OCI-M2 (cell line): ENCODE measurements around the gene TTR.

ENCODE experiments used
- DNase-seq: peaks from one replicate; lab custom pipeline; 2025; ENCODE audit not compliant: unreplicated experiment; lab: John Stamatoyannopoulos, UW

Gene TTR

DNA sequence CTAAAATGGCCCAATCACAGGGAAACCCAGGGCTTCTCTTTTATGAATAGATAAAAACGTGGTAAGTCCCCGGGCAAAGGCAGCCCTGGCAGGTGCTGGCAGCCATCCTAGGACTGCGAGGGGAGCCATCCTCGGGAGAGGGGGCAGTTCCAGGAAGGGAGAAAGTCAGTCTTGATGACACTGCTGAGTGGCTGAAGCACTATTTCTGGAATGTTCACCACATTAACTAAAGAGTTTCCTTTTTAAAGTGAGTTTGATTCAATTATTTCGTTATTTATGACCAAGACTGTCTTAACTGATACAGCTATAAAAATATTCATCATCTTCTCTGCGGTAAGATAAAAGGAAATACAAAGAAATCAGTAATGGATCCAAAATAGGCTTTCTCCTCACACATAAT lies 20.4 kb downstream of the TTR start:
- DNase-seq, result no peak

DNA sequence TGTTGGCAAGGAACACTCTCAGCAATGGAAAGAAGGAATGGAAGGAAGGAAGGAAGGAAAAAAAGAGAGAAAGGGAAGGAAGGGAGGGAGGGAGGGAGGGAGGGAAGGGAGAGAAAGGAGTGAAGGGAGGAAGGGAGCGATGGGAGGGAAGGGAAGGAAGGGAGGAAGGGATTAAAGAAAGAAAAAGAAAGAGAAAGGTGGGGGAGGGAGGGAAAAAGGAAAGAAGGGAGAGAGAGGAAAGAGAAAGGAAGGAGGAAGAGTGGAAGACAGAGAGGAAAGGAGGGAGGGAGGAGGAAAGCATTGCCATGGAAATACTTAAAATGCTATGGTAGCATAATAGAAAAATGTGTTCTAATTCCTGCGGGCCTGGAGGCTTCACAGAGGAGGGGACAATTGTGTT lies 22.4 kb downstream of the TTR start:
- no peak for DNase-seq

DNA sequence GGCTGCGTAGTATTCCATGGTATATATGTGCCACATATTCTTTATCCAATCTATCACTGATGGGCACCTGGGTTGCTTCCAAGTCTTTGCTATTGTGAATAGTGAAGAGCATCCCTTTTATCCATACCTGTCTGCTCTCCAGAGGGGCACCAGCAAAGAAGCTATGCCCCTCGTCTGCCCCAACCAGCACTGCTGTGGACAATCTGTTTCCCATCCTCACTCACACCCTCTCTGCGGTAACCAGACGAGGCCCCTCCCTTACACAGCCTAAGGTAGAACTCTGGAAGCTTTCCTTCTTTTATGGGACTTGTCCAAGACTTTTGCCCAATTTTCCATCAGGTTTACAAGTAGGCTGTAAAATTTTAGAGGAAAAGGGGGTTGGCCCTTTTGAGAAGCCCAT lies 24.9 kb downstream of the TTR start:
- DNase-seq, result no peak

DNA sequence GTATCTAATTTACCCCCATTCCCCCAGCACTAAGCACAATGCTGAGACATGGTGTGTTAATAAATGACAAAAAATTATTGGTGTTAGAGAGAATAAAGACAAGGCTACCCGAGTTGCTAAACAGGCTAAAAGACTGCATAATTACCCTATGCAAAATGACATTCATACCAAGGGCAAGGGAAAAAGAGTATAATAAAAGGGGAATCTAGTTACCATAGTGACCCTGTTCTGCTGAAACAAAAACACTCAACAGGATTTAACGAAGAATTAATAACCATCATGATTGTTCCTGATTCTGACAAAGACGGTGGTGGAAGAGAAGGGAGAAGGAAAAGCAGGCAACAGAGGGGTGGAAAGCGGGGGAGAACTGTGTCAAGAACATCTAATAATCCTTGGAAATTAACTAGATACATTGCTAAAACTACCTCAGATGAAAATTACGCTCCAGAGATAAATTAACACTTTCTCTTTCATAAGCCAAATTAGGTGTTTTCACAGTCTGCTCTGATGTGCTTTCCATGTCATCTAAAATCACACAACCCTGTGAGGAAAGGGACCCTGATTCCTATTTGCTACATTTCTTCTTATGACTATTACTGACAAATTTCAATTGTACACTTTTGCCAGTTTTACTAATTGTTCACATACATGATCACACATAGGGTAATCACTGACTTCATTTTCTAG lies 25.5 kb downstream of the TTR start:
- no peak for DNase-seq

DNA sequence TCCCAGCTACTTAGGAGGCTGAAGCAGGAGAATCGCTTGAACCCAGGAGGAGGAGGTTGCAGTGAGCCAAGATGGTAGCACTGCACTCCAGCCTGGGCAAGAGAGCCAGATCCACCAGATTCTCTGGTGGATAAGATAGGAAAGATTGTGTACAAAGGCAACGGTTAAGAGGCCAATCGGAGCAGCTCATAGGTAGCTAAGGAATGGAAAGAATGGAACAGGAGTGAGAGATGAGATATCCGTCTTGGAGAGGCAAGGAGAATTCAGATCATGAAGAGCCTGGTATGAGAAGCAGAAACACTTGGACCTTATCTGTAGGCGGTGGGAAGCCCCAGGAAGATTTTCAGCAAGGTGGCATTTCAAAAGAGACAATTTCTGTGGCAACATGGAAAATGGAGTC lies 27.1 kb downstream of the TTR start:
- no peak for DNase-seq

DNA sequence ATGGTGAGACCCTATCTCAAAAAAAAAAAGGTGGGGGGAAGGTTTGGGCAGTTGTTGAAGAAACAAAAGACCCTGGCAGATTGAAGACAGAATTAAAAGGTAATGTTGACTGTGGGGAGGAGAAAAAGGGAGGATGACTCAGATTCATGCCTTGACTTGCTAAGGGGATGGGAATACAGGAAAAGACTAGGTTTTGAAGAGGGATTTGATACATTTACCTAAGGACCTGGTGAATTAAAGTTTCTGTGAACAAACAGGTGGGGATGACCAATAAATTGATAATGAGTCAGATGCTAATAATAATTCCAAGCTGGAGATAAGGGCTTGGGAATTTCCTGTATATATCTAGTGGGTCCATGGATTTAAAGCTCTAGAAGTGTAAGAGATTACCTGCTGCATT lies 27.6 kb downstream of the TTR start:
- DNase-seq, result no peak

DNA sequence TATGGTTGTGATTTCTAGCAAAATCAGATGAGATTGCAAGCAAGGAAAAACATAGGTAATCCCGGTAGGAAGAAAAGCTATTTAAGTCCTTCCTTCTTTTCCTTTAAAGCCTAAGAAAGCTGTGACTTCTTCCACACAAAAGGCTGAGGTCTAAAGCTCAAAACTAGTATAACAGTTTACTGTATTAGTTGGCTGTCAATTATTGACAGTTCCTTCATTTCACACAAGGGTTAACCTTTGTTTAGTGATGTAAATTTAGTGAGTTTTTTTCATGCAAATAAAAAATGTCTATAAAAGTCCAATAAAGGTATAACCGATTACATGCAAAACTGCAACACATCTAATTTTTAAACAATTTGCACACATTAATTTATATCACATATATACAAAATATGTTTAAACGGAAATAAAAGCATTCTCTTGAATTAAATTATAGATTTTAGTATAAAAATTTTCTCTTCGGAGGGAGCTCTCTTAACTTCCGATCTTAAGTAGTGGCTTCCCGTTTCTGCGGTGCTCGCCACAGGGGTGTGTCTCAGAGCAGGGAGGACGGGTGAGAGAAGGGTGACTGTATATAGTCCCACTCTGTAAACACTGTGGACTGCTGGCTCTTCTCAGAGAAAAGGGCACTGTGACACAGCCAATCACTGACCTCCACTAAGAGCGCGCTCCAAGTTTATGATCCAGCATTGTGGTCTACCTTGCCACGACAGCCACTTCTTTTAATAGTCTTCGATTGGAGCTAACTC lies 33.4 kb downstream of the TTR start:
- DNase-seq, result no peak

DNA sequence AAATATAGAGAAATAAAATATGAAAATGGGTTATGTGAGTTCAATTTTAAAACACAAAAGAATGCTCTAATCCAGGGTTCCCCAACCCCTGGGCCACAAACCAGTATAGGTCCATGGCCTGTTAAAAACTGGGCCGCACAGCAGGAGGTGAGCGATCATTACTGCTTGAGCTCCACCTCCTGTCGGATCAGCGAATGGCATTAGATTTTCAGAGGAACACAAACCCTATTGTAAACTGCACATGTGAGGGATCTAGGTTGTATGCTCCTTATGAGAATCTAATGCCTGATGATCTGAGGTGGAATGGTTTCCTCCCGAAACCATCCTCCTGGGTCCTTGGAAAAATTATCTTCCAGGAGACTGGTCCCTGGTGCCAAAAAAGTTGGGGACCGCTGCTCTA lies 34.7 kb downstream of the TTR start:
- no peak for DNase-seq

DNA sequence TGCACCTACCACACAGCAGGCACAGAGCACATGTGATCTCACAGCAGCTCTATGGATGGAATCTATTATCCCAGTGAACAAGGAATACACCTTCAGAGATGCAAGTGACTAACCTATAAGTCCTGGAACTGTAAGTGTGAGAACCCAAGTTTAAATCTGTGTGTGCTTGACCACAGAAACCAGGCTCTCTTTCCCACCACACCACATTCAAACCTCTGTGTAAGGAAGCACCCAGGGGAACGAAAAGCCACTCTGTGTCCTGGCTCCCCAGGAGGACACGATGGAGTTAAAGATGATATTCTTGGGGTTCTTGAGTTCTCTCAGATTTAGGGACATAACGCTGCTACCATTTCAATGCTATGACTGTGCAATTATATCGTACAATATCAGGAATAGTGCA lies 38.9 kb downstream of the TTR start:
- no peak for DNase-seq

DNA sequence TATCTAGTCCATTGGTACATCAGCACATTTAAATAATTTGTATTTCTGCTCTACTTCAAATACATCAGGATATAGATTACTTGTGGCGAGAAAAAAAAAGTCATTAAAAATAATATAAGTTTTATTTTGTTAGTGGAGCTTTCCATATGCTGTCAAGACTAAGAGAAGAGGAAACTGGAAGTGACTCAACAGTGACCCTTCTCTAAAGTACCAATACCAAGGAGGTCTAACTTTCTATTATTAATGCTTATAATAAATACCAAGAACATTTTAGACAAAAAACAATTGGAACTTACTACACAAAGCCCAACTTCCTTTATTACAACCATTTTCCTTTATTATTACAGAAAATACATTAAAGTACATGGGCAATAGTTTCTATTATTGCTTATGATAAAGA lies 39.8 kb downstream of the TTR start:
- no peak for DNase-seq

DNA sequence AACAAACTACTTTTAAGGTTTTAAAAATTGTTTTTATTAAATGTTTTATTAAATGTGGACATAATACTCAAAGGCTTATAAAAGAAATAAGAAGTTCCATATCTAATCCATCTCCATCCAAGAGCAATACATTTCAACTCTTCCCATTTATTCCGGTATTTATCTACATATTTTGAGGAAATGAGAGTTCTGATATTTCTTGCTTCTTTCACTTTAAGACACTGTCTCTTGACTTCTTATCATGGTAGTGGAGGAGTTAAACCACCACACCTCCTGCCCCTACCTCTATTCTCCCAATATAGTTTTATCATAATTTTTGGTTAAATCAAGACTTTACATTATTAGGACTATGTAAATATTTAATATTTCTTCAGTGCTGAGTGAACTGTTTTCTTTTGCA lies 40.7 kb downstream of the TTR start:
- no peak for DNase-seq

DNA sequence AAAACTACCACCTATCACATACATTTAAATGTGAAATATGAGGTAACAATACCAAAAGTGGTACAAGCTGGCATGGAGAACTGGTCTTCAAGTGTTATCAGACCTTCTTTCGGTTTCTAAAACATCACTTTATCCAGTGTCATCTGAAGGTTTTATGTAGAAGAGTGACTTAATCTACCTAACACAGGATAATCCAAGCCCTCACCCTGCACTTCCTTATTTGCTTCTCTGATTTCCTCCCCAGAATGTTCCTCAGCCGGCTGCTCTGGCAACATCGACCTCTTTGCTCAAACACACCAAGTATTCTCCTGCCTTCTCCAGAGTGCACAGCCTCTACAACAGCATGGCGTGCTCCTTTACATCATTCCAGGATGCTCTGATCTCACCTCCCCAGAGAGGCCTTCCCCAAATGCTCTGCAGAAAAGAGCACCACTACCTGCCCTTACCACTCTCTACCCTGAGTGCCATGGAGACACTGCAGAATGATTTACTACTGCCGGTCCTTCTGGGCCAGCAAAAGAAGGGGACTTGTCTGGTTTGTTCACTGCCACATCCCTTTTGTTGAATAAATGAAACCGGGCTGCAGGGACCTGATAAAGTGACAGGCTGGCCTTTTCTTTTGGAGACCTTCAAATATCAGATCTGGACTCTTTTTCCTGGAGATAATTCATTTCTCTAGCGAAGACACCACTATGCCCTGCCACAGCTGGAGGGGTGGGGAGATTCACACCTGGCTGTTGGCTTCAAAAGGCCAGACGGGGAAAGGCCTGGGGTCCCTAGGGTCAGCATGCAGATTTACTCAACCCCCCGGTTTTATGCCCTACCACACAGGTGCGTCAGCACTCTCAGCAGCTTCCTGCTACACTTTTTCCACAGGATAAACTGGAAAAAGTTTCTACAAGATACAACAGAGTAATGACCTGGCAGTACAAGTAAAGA lies 42.0 kb downstream of the TTR start:
- DNase-seq, result no peak

DNA sequence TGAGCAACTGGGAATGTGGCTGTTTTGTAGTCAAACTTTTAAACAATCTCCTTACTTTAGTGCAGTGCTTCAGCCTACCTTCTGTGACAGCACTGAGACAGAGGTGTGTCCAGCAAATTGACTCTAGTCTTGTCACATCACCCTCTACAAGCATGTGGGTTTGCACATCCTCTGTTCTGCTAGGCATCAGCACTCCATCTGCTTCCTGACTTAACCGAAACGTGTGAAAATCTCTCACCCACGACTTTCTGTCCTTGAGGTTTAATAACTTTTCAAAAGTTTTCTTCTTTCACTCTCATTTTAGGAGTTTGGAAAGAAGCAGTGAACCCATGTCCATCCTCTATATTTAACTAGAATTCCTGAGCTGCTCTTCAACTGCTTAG lies 42.6 kb downstream of the TTR start:
- no peak for DNase-seq

DNA sequence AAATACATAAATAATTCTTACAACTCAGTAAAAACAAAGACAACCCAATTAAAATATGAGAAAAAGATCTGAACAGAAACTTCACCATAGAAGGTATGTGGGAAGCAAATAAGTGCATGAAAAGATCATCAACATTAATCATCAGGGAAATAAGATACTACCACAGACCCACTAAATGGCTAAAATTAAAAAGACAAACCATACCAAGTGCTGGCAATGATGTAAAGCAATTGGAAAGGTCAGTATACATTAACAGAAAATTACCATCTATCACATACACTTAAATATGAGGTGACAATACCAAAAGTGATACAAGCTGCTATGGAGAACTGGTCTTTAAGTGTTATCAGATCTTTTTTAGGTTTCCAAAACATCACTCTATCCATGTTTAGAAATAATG lies 44.7 kb downstream of the TTR start:
- no peak for DNase-seq

DNA sequence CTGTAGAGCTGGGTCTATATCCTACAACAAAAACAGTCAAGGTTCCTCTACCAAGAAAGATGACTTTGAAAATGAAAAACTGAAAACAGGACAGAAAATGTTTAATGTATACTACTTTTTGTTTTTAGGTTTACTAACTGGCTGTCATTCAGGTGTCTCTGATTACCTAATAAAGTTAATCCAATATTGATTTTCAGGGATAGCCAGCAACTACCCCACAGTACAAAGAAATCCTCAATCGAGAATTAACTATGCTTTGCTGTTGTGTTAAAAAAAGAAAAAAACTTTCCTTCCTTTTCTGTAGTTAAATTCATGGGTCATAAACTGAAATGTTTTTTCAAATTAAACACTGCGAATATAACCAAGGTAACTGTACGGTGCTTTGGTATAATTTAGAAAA lies 45.8 kb downstream of the TTR start:
- no peak for DNase-seq

DNA sequence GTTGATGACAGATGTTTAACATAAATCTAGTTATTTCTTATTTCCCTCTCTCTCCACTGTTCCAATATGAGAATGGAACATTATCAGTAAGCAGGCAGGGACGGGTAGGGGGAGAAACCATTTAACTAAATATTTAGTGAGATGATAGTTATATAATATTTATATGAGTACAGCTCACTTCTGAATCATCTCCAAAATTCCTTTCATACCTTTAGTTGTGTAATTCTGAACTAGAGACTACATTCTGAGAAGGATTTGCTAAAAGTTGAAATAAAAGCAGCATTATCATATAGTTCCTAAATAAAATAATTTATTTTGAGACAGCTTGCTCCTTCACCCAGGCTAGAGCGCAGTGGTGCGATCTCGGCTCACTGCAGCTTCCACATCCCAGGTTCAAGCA lies 51.3 kb downstream of the TTR start:
- no peak for DNase-seq

DNA sequence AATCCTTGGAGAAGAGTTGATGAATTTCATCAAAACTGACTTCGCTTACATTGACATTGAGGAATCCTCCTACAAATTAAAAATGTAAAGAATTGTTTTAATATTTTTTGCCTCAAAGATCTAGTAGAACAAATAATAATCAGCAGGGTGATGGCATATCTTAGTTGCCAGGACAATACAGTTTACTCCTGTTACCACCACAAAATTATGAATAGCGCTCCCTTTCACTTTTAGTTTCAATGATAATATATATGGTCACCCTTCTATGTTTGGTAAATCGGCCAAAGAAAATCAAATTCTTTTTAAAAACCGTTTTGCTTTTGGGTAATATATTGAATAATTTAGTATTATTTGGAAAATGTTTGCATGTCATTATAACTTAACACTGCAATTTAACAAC lies 53.7 kb downstream of the TTR start:
- no peak for DNase-seq

DNA sequence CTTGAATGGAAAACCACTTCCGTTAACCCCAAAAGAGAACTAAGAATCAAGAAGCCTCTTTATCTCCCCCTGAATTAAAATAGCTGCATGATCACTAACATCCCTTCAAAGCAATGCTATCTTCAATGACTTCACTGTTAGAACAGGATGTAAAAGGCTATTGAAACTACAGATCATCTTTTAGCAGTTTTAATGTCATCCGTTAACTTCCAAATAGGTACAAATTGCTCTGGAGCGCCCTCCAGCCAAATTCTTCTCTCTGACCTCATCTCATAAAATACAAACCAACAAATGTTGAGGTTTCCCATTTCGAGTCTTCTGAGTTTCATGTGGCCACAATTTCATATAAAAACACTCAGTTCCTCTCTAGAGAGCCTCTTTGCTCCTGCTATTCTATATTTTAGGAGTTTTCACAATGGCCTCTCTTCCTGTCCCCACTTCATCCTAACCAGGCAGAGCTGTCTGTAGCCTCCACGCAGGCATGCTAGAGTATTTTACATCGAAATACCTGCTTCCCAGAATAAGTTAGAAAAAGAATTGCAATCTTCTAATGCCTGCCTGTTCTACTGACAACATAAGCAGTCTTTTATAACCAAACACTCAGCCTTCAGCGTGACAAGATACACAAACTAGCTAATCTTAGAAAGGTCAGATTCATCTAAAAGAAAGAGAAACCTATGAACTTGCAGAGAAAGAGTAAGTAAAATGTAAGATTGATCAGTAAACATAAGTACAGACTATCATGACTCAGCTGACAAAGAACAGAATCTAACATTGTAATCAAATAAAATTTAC lies 54.9 kb downstream of the TTR start:
- DNase-seq, result no peak

DNA sequence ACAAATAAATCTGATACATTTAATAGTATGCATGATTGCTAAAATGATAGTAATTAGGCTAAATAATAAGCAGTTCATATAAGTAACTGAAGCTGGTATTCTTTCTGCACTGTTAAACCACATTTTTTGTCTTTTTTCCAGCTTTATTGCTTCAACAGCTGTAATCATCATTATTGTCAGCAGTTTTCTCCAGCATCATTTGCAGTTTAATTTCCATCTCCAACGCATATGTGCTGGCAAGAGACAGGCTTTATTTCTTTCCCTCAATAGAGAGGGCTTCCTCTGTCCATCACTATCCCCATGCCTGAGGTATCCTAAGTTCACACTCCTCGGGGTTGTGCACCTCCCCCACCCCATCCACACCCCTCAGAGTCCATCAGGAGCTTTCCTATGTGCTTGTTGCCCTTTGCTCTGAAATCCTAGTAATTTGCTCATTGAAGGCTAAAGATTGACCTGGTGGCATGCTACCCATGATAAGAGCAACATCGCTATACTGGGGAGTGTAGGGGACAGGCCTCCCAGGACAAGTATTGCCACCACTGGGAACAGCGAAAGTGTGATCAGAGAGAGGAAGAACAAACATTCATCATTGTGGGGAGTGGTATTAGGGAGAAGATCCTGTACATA lies 55.6 kb downstream of the TTR start:
- DNase-seq, result no peak
